GF-D8 (cell line): ENCODE measurements around the gene TMEM120A.

Experiments used
- DNase-seq: peaks from one replicate; lab custom pipeline; 2025; lab: John Stamatoyannopoulos, UW

The TMEM120A gene

GRCh38 chr7:75995052-75995471 is 667 bp upstream of the TMEM120A start:
- DNase-seq: no peak

GRCh38 chr7:75993689-75994387 is 557 bp downstream of the TMEM120A start:
- DNase-seq: no peak

GRCh38 chr7:75992083-75992755 is 2.2 kb downstream of the TMEM120A start:
- no peak for DNase-seq

- DNase-seq: no peak
Observed at GRCh38 chr7:75991531-75992082, 2.8 kb downstream of the TMEM120A start.

GRCh38 chr7:75989500-75990388 is 4.7 kb downstream of the TMEM120A start:
- no peak for DNase-seq

- DNase-seq: no peak
Observed at GRCh38 chr7:75988568-75989499, 5.6 kb downstream of the TMEM120A start.

GRCh38 chr7:75987805-75988567 is 6.4 kb downstream of the TMEM120A start:
- DNase-seq: no peak

- no peak for DNase-seq
Observed at GRCh38 chr7:75987026-75987804, 7.2 kb downstream of the TMEM120A start.

GRCh38 chr7:75986147-75986781 is 8.1 kb downstream of the TMEM120A start:
- no peak for DNase-seq

- DNase-seq: no peak
Observed at GRCh38 chr7:75985518-75986146, 8.8 kb downstream of the TMEM120A start.

- DNase-seq: no peak
Observed at GRCh38 chr7:75985009-75985517, 9.3 kb downstream of the TMEM120A start.

GRCh38 chr7:75984130-75985008 is 10.0 kb downstream of the TMEM120A start:
- no peak for DNase-seq

- no peak for DNase-seq
Observed at GRCh38 chr7:75983471-75984129, 10.8 kb downstream of the TMEM120A start.

- no peak for DNase-seq
Observed at GRCh38 chr7:75982306-75983064, 11.9 kb downstream of the TMEM120A start.

- no peak for DNase-seq
Observed at GRCh38 chr7:75981453-75982305, 12.7 kb downstream of the TMEM120A start.

- DNase-seq: no peak
Observed at GRCh38 chr7:75981203-75981452, 13.3 kb downstream of the TMEM120A start.
